GM21529 (cell line): ENCODE measurements around the gene KCTD5.
"Not testable (repeated sequence)": the region's sequence is repeated elsewhere in the genome, so short reads cannot be mapped to it uniquely, and the experiment has no call there.

Experiments used
- ATAC-seq: cut with Tn5 transposase; IDR thresholded peaks from one replicate; pipeline ENCODE4 v1.9.1; 2021; ENCODE audit not compliant: unreplicated experiment

Gene KCTD5

GRCh38 chr16:2721634-2722173 lies 39.4 kb downstream of the KCTD5 start:
- ATAC-seq, result not testable (repeated sequence)

DNA sequence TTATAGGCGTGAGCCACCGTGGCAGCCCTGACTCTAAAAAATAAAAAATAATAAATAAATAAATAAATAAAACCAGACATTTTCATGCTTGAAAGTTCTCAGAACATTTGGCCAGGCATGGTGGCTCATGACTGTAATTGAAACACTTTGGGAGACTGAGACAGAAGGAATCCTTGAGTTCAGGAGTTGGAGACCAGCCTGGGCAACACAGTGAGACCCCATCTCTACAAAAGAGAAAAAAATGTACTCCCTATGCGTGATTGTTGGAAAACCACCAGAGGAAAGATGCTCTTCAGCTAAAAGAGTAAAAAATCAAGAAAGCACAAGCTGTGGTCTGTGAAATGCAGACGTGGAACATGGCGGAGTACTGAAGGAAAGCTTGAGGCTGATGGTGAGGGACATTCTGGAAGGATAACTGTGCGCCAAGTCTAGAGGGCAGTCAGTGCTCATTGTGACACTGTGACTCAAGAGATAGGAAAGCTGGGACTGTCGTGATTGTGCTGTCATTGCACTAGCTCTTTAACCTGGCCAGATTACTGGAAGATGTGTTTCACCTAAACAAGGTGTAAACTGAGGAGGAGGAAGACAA lies 41.9 kb downstream of the KCTD5 start:
- no peak for ATAC-seq

- no peak for ATAC-seq
Measured at GRCh38 chr16:2724816-2725348, 42.6 kb downstream of the KCTD5 start.

GRCh38 chr16:2726923-2727322 lies 44.6 kb downstream of the KCTD5 start:
- ATAC-seq, result no peak

DNA sequence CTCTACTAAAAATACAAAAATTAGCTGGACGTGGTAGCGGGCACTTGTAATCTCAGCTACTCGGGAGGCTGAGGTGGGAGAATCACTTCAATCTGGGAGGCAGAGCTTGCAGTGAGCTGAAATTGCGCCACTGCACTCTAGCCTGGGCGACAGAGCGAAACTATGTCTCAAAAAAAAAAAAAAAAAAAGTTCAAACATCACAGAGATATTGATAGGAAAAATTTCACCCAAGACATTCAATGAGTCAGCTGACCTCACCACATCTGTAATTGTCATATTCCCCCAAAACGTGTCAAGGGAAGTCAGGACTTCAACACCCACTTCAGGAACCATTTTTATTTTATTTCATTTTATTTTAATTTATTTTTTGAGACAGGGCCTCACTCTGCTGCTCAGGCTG lies 45.7 kb downstream of the KCTD5 start:
- ATAC-seq, result no peak

- no peak for ATAC-seq
Measured at GRCh38 chr16:2734844-2735515, 52.7 kb downstream of the KCTD5 start.

DNA sequence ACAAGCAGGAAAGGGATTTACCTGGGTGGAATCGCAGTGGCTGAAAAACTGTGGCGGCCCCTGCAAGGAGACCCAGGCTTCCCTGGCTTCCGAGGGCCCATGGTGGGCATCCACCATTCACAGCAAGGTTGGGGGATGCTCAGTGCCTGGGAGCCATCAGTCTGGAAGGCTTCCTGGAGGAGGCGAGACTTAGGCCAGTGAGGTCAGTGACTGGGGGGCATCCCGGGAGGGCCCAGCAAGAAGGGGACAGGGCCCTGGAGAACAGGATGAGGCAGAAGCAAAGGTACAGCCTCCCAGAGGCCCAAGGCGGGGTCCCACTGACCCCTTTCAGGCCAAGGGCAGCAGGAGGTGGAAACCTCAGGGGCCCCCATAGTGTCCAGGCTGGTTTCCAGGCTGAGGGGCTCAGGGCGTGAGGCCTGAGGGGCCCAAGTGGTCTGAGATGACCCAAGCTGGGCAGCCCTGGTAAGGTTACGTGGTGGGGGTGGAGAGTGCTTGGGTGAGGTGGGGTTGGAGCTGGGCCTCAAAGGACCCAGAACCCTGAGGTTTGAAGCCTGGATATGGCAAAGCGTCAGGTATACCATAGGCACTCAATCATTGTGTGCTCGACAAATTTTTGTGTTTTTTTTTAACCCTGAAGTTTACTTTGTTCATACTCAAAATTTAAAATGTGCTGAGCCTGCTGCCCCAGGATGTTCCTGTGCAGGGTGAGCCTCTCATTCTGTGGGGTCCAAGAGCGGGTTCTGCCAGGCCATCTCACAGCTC lies 54.3 kb downstream of the KCTD5 start:
- ATAC-seq, result no peak

- no peak for ATAC-seq
Measured at GRCh38 chr16:2737238-2737605, 54.9 kb downstream of the KCTD5 start.

GRCh38 chr16:2737895-2738418 lies 55.6 kb downstream of the KCTD5 start:
- ATAC-seq, result no peak

DNA sequence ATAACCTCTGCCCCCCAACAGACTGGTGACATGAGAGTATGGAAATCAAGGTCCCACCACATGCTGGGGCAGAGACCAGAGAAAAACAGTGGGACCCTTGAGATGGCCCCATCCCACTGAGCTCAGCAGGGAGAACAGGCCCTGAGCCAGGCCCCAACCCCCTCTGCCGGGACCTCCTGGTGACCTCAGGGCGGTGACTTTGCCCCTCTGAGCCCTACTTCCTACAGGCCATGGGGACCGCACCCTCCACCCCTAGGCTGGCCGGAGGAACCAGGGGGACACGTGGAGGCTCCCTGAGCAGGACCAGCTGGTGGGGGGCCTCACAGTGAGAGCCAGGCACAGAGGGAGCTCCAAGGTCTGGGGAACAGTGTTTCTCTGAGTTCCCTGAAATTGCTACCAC lies 56.3 kb downstream of the KCTD5 start:
- no peak for ATAC-seq

- no peak for ATAC-seq
Measured at GRCh38 chr16:2739625-2740430, 57.5 kb downstream of the KCTD5 start.

DNA sequence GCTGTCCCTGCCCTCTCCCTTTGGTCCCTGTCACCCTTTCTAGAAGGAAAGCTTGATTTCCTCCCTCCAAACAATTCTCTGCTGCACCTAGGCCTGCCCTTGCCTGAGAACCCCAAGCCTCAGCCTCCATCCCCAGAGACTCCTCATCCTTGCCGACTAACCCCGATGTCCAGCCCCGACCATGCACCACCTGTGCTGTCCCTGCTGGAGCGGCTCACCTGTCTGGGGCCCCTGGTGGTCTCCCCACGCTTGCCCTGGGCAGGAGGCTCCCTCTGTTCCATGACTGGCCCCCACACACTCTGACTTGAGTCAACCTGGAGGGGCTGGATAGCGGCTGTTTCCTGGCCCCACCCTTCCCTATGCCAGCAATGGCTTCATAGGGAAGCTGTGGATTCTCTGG lies 58.2 kb downstream of the KCTD5 start:
- ATAC-seq, result no peak

DNA sequence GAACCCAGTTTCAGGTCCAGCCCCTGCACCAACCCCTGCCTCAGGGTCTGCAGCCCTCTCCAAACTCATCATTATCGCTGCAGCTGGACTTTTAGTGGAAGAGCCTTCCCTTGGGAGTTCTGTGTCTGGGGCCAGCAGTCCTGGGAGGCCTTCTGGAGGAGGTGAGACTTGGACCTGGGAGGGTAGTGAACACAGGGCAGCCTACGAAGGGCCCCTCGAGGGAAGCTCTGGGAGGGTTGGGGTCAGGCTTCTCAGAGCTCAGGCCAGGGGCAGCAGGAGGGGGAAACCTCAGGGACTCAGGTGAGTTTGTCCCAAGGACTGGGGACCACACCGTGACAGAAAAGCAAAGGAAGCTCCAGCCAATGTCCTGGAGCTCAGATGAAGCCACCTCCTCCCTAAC lies 58.8 kb downstream of the KCTD5 start:
- no peak for ATAC-seq

DNA sequence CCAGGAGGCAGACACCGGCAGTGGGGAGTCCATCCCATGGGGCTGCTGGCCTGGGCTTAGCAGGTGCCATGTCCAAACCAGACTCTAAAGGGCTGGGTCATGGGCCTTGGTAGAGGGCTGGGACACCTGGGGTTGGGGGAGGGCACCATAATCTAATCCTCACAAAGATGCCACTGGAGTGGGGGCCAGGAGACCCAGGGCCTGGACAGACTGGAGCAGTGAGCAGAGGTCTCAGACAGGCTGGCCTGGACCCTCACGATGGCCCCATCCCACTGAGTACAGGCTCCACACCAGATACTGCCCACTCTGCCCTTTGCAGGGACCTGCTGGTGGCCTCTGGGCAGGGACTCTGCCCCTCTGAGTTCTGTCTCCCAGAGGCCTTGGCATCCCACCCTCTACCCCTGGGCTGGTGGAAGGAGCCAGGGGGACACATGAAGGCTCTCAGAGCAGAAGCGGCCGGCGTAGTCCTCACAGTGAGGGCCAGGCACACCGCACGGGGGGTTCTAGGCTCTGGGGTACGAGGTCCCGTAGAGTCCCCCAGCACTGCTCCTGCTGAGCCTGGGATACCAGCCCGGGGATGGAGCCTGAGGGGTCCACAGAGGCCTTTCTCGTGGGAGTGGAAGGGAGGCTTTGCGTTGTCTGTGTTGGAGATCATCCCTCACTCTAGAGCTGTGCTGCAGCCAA lies 60.1 kb downstream of the KCTD5 start:
- ATAC-seq, result no peak

DNA sequence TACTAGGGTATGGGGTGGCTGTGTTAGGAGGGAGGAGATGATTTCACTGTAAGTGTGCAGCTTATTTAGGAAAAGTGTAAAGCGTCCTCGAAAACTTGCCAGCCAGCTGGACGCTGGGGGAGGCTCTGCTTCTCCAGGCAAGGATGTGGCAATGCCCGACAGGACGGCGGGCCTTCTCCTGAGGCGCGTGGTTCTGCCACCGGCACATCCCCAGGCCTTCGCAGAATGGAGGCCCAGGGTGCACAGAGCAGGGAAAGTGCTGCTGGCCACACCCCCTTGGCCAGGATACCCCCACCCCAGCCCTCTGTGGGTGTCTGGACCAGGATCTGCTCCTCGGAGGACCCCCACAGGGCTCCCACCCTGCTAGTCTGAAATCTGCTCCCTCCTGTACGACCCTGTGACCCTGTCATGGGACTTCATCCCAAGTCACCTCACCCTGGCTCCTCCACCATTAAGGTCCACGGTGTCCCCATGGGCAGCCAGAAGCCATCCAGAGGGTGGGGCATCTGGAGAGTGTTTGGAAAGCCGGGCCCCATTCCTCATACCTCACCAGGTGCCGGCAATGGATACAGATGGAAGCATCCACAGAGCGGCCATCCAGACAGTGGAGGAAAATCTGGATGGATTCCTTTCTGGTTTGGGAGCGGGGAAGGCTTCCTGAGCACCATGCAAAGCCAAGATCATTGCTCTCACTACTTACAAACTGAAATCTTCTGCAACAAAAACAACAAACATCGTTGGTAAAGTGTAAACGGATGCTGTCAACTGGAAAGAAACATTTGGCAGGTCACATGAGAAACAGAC lies 60.9 kb downstream of the KCTD5 start:
- ATAC-seq, result no peak

DNA sequence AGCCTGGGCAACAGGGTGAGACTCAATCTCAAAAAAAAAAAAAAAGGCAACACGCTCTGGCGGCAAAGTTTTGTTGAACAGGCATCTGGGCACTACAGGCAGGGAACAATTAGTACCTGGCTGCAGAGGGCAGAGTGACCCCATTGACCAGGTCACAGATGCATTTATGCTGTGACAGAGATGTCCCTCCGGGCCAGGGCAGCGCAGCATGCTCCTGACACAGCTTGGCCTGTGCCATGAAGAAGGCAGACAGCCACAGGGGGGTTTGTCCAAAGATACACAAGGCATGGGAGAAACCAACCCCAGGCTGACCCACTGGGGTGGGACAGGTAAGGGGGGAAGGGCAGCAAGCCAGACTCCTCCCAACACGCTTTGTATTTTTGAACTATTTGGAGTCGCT lies 62.4 kb downstream of the KCTD5 start:
- ATAC-seq, result no peak

DNA sequence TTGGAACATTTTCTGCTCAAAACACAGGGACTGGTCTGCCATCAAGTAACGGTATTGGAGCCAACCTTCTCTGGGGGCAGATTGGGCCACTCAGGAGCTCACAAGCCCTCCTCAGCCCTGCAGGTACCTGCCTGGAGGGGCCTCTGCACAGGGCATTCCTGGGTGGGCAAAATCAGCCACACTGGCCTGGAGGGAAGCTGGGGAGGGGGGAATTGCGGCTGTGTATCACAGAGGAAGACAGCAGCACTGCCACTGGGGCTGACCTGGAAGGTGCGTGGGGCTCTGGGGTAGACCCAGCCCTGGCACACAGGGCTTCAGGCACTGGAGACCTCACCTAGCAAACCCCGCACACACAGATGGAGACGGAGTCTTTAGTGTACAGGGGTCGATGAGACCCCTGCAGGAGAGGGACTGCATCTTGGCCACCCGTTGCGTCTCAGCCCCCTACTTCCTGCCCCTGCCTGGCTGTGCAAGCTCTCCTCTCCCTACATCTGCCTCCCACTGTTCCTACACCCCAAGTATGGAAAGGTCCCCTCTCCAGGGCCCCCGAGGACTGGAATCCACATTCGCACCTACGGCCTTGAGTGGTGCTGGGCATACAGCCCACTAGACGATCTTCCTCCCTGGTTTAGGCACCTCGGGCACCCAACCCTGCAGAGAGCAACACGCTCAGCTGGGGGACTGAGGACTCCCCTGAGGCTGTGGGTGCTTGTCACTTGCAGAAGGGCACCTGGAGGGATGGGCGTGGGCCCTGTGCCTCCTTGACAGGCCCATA lies 63.0 kb downstream of the KCTD5 start:
- no peak for ATAC-seq

DNA sequence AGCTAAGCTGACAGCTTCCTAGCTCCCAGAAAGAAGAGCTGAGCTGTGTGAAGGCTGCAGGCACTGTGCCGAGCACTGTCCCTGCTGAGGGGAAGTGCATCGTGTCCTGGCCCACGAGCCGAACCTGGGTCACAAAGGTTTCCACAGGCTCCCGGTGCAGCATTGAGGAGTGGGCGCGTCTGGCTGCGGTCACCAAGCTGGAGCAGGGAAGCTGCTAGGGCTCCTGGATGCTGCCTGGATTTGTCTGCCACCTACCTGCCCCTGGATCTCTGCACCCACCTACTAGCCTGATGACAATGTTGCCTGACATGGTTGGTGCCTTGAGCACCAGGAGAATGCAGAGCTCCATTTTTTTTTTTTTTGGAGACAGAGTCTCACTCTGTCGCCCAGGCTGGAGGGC lies 63.6 kb downstream of the KCTD5 start:
- ATAC-seq, result no peak
